Gastroesophageal sphincter (tissue), 3 donors: Measurements from ENCODE around the gene SNRNP200.

ENCODE experiments used
- CTCF ChIP-seq, 4 experiments: fragments of 200-600 bp in 2 of 4; fragments of 450-650 bp in 2 of 4; sonication (generic) in 1 of 4; IDR thresholded peaks; one replicate each; pipeline ENCODE4 v1.5.1; 2017 to 2019; ENCODE audit warnings: antibody characterized with exemption in 4 of 4, mild to moderate bottlenecking in 2 of 4, moderate library complexity in 2 of 4
- EP300 ChIP-seq: sonication (generic); formaldehyde crosslinking; IDR thresholded peaks from one replicate; pipeline ENCODE4 v1.6.1; 2017; ENCODE audit warnings: antibody characterized with exemption, mild to moderate bottlenecking
- POLR2A ChIP-seq, 2 donors: fragments of 450-650 bp; IDR thresholded peaks; one replicate each; pipeline ENCODE4 v1.6.1; 2017; ENCODE audit warnings: antibody characterized with exemption in 2 of 2, mild to moderate bottlenecking in 2 of 2, moderate library complexity in 1 of 2
- POLR2AphosphoS5 ChIP-seq: sonication (generic); formaldehyde crosslinking; IDR thresholded peaks from one replicate; pipeline ENCODE4 v1.6.1; 2017; ENCODE audit warnings: antibody characterized with exemption

- no peak for TF ChIP-seq CTCF (IDR thresholded peaks at IDR 0.05)
- no peak for TF ChIP-seq EP300
- TF ChIP-seq POLR2A (IDR thresholded peaks at IDR 0.05): no peak
- no peak for TF ChIP-seq POLR2AphosphoS5
Observed at GRCh38 chr2:96264086-96264485, 41.3 kb downstream of the SNRNP200 start.
